ENCODE results near the gene SOCS6.

SOCS6 gene

DNA sequence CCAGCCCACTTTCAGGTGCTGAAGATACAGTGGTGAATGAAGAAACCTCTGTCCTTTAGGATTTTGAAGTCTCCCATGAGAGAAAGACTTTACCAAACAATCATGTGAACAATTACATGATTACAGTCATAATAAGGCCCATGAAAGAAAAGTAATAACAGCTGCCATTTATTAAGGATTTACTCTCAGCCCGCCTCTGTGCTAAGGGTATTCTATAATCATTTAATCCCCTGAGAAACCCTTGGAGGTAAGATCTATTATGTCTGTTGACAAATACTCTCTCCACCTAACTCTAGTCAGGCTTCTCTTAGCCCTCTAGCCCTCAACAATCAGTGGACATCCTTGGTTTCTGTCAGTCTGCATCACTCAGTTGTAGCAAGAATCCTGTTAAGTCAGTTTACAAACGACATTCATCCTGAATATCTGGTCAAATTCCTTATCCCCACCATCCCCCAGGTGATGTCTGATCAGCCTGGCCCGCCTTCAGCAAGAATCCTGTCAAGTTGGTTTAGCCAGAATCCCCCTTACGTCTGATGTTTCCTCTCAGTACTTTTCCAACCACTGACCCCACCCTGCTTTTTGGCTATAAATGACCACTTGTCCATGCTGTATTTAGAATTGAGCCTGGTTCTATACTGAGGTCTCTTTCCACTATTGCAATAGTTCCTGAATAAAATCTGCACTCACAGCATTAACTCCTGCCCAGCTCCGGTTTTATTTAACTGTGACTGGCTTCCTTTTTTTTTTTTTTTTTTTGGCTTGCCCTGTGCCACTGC, 12.2 kb upstream of the SOCS6 start:
- no peak overlapping the region for H3K4me3 ChIP-seq (ENCODE audit: low read length)
- TF ChIP-seq, protein P1, sequence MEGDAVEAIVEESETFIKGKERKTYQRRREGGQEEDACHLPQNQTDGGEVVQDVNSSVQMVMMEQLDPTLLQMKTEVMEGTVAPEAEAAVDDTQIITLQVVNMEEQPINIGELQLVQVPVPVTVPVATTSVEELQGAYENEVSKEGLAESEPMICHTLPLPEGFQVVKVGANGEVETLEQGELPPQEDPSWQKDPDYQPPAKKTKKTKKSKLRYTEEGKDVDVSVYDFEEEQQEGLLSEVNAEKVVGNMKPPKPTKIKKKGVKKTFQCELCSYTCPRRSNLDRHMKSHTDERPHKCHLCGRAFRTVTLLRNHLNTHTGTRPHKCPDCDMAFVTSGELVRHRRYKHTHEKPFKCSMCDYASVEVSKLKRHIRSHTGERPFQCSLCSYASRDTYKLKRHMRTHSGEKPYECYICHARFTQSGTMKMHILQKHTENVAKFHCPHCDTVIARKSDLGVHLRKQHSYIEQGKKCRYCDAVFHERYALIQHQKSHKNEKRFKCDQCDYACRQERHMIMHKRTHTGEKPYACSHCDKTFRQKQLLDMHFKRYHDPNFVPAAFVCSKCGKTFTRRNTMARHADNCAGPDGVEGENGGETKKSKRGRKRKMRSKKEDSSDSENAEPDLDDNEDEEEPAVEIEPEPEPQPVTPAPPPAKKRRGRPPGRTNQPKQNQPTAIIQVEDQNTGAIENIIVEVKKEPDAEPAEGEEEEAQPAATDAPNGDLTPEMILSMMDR (conservative IDR thresholded peaks at IDR 0.05; ENCODE audit: low read depth, low read length), result no peak
- DNase-seq (ENCODE audit: low read depth), result no peak

DNA sequence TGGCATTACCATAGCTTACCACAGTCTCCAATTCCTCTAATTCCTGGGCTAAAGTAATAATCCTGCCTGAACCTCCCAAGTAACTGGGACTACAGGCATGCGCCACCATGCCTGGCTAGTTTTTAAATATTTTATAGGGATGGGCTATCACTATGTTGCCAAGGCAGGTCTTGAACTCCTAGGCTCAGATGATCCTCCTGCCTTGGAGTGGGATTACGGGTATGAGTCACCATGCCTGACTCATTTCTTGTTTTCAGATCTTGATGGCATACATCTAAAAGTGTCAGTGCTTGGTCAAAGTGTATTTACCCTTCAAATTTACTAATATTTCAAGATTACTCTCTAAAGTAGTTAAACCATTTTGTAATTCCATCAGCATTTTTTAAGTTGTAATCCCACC, 9.4 kb upstream of the SOCS6 start:
- H3K4me3 ChIP-seq (ENCODE audit: low read length), result no peak overlapping the region
- TF ChIP-seq, protein P1 (conservative IDR thresholded peaks at IDR 0.05; ENCODE audit: low read depth, low read length), result no peak
- no peak for DNase-seq (ENCODE audit: low read depth)

DNA sequence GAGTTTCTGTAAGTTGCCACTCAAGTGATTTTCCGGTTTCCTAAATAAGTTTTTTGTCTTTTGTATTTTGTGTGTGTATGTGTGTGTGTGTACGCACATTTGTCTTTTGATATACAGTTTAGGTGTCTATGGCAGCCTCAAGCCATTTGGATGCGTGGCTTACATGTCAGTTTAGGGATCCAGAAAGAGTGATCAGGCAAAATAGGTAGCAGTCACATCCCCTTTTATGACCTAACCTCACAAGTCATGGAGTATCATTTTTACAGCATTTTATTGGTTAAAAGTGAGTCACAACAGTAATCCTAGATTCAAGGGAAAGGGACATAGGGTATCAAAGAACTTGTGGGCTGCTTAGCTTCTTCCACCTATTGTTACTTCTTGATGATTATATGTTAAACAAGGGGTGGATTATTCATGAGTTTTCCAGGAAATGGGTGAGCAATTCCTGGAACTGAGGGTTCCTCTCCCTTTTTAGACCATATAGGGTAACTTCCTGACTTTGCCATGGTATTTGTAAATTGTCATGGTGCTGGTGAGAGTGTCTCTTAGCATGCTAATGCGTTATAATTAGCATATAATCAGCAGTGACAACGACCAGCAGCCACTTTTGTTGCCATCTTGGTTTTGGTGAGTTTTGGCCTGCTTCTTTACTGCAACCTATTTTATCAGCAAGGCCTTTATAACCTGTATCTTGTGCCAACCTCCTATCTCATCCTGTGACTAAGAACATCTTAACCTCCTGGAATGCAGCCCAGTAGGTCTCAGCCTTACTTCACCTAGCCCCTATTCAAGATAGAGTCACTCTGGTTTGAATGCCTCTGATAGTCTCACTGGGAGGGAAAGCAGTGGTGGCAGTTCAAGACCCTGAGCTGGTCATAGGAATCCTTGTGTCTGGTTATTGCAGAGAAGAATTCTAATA, 8.6 kb upstream of the SOCS6 start:
- no peak for DNase-seq (ENCODE audit: low read depth)
- TF ChIP-seq, protein P1 (conservative IDR thresholded peaks at IDR 0.05; ENCODE audit: low read depth, low read length), result no peak
- H3K4me3 ChIP-seq (ENCODE audit: low read length), result no peak overlapping the region

DNA sequence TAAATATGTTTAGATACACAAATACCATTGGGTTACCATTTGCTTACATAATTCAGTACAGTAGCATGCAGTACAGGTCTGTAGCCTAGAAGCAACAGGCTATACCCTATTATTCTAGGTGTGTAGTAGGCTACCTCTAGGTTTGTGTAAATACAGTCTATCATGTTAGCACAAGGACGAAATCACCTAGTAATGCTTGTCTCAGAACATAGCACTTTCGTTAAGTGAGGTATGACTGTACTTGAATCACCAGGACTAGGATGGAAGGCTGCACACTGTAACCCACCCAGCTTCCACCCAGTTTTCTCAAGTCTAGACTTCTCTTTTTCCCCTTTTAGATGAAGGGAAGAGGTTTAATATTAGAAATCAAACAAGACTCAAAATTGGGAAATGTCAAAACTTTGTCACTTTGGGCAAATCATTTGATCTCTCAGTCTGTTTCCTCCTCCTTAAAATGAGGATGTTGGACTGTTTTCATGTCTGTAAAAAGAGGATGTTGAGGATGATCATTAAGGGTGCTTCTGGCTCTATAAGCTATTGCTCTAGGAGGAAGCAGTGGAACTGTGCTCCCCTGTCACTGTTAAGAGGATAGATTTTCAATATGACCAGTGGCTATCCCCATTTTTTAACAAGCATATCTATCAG, 3.7 kb upstream of the SOCS6 start:
- H3K4me3 ChIP-seq (ENCODE audit: low read length), result no peak overlapping the region
- TF ChIP-seq, protein P1 (conservative IDR thresholded peaks at IDR 0.05; ENCODE audit: low read depth, low read length), result no peak
- DNase-seq (ENCODE audit: low read depth), result no peak

DNA sequence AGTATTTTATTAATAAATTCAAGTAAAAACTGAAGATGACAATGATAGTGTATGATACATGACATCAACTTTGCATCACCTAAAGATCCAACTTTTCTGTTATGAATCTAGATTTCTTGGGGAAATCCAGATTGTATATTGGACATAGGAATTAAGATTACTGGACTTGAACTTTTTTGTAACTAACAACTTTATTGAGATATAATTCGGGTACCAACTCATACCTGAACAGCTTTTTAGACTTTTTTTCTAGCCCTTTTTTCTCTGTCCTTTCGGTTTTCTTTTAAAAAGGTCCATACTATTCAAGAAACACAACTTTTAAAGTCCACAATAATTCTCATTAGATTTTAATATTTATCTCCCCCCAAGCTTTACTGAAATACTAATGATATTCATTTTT, 1.1 kb upstream of the SOCS6 start:
- TF ChIP-seq, protein P1 (conservative IDR thresholded peaks at IDR 0.05; ENCODE audit: low read depth, low read length), result no peak
- no peak for DNase-seq (ENCODE audit: low read depth)
- peak overlapping the region; percentile 61 for H3K4me3 ChIP-seq (ENCODE audit: low read length)

DNA sequence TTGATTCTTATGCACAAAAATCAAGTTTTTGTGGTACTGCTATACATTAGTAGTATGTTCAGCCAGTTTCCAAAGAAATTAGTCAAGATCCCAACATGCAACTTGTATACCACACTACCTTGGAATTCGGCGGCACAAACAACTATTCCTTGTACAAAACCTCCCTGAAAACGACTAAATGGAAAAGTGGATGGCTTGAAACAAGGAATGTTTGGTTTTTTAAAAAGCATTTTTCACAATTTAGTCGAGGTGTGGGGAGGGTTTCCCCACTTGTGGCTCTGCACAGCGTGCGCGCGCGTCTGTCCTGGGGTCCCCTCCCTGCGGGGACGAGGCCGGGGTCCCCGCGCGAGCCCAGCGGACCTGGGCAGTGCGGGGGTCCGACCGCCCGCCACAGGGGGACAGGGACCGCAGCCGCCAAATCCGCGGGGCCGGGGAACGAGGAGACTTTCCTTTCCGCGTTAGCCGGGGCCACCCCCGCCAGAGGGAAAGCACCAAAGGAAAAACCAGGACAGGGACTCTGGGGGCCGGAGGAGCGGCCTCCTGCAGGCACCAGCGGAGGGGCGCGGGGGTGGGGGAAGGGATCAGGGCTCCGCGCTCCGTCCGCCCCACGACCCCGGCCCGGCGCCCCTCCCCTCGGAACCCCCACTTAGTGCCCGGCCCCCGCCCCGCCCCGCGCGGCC, 534 bp upstream of the SOCS6 start:
- peak overlapping the region; percentile 61 for H3K4me3 ChIP-seq (ENCODE audit: low read length)
- TF ChIP-seq, protein P1 (conservative IDR thresholded peaks at IDR 0.05; ENCODE audit: low read depth, low read length), result no peak
- no peak for DNase-seq (ENCODE audit: low read depth)
